22Rv1 (cell line): ENCODE results near the gene DISC1.

Experiments used
- ZFX ChIP-seq: fragments of 450-650 bp; IDR thresholded peaks from 2 replicates; pipeline ENCODE4 v1.6.1; 2017; ENCODE audit warnings: antibody characterized with exemption, borderline replicate concordance
- TF ChIP-seq, protein P1 (sequence below): fragments of 450-650 bp; IDR thresholded peaks from 2 replicates; pipeline ENCODE4 v1.5.1; 2017; ENCODE audit warnings: mild to moderate bottlenecking

DNA sequence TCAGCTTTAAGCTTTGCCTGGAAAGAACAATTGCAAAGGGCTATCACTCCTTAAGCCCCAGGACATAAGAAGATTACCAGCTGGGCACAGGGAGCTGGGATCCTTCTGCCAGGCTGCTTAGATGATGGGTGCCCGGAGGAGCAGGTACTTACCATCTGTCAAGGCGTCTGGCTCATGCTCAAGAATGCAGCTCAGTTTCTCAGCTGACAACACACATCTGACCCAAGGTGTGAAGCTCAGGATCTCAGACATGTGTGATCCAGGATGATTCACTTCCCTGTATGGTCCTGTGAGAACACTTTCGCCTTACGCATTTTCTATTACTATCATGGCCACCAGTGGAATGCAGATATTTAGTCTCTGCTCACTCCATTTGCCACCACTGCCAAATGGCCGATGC lies 14.7 kb upstream of the DISC1 start:
- TF ChIP-seq, protein P1, sequence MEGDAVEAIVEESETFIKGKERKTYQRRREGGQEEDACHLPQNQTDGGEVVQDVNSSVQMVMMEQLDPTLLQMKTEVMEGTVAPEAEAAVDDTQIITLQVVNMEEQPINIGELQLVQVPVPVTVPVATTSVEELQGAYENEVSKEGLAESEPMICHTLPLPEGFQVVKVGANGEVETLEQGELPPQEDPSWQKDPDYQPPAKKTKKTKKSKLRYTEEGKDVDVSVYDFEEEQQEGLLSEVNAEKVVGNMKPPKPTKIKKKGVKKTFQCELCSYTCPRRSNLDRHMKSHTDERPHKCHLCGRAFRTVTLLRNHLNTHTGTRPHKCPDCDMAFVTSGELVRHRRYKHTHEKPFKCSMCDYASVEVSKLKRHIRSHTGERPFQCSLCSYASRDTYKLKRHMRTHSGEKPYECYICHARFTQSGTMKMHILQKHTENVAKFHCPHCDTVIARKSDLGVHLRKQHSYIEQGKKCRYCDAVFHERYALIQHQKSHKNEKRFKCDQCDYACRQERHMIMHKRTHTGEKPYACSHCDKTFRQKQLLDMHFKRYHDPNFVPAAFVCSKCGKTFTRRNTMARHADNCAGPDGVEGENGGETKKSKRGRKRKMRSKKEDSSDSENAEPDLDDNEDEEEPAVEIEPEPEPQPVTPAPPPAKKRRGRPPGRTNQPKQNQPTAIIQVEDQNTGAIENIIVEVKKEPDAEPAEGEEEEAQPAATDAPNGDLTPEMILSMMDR, result no peak
- TF ChIP-seq ZFX, result no peak
